Stimulated activated CD4-positive, alpha-beta T cell treated with anti-CD3 and anti-CD28 coated beads, Interleukin-1b, Interleukin-23, amount 100 ng/mL, for 24 hours (primary cell): ENCODE data around the gene EIF2A.
A peak's percentile ranks its signal among the peaks of the same experiment; 100 is the strongest.

ENCODE experiments used
- DNase-seq, 4 experiments: peaks; one replicate each; pipeline ENCODE4 v3.0.0-alpha.2; 2020; ENCODE audit warnings: low read depth in 4 of 4, low spot score in 1 of 4

The EIF2A gene

GRCh38 chr3:150543128-150543527 lies 3.5 kb upstream of the EIF2A start:
- no peak for DNase-seq

GRCh38 chr3:150543531-150543930 lies 3.1 kb upstream of the EIF2A start:
- no peak for DNase-seq

GRCh38 chr3:150544041-150544440 lies 2.5 kb upstream of the EIF2A start:
- DNase-seq, result no peak

- no peak for DNase-seq
Measured at GRCh38 chr3:150544726-150545125, 1.9 kb upstream of the EIF2A start.

GRCh38 chr3:150545419-150546225 lies 965 bp upstream of the EIF2A start:
- peak; percentile 19 to 25 (median 22) for DNase-seq

GRCh38 chr3:150547045-150547741 lies 606 bp downstream of the EIF2A start:
- DNase-seq, result no peak

GRCh38 chr3:150555859-150556436 lies 9.4 kb downstream of the EIF2A start:
- no peak for DNase-seq

GRCh38 chr3:150556792-150557191 lies 10.2 kb downstream of the EIF2A start:
- DNase-seq, result no peak

- DNase-seq, result no peak
Measured at GRCh38 chr3:150557725-150558124, 11.1 kb downstream of the EIF2A start.

- DNase-seq, result no peak
Measured at GRCh38 chr3:150564243-150564642, 17.7 kb downstream of the EIF2A start.

GRCh38 chr3:150567328-150567727 lies 20.7 kb downstream of the EIF2A start:
- DNase-seq, result no peak

- no peak for DNase-seq
Measured at GRCh38 chr3:150577855-150578254, 31.3 kb downstream of the EIF2A start.

GRCh38 chr3:150581174-150581573 lies 34.6 kb downstream of the EIF2A start:
- no peak for DNase-seq

- no peak for DNase-seq
Measured at GRCh38 chr3:150582620-150583019, 36.0 kb downstream of the EIF2A start.

GRCh38 chr3:150583028-150583427 lies 36.4 kb downstream of the EIF2A start:
- no peak for DNase-seq

GRCh38 chr3:150588027-150588830 lies 41.6 kb downstream of the EIF2A start:
- DNase-seq, result no peak

- DNase-seq, result no peak
Measured at GRCh38 chr3:150589759-150590158, 43.2 kb downstream of the EIF2A start.

GRCh38 chr3:150594150-150594549 lies 47.6 kb downstream of the EIF2A start:
- no peak for DNase-seq

GRCh38 chr3:150597646-150598045 lies 51.1 kb downstream of the EIF2A start:
- DNase-seq, result no peak

- no peak for DNase-seq
Measured at GRCh38 chr3:150599611-150600297, 53.2 kb downstream of the EIF2A start.
